Measurements from ENCODE around the gene CFAP97D2. TPM values are rescaled to one million over a fixed set of nuclear protein-coding genes. Genes with fewer than 3 reads are reported as not detected.

Gene CFAP97D2
- total RNA-seq, 1 experiment from 2014 or later = not detected

DNA sequence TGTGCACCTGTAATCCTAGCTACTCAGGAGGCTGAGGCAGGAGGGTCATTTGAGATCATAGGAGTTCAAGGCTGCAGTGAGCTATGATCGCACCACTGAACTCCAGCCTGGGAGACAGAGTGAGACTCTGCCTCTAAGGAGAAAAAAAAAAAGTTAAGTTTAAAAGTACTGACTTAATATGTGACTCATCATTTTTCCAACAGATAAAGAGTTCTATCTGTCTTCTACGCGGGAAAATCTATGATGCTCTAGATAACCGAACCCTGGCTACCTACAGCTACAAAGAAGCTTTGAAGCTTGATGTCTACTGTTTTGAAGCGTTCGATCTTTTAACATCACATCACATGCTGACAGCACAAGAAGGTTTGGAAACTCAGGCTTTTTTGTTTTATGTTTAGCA lies 62.9 kb downstream of the CFAP97D2 start:
- no peak overlapping the region for H3K4me3 Mint-ChIP-seq (ENCODE audit: unreplicated experiment)
- intact Hi-C loops (cut with micrococcal nuclease; ENCODE audit: unreplicated experiment) = no loop called here
- POLR2A ChIA-PET = no interaction called here
- Histone ChIP-seq H3K9me3 (no peaks in the 10 kb centered on the region), H3K4me3 (ENCODE audit: low read depth, low read length) (no peak overlapping the region), H3K27me3 (replicated peaks; ENCODE audit: control insufficient read depth, insufficient read depth, low read length) (no peaks in the 10 kb centered on the region), H3K4me1 (no peaks in the 10 kb centered on the region), H3K36me3 (ENCODE audit: control insufficient read depth, insufficient read depth, low read length) (peaks cover 7% of the 10 kb centered on the region)
- H3K9me3 Mint-ChIP-seq (ENCODE audit: unreplicated experiment) = no peaks in the 10 kb centered on the region
- no peak overlapping the region for H3K27ac Mint-ChIP-seq (ENCODE audit: unreplicated experiment)
- no peak for DNase-seq
- CTCF ChIA-PET = no interaction called here
- no TSS peak for BruUV-seq (replicated peaks)
- H3K36me3 Mint-ChIP-seq (ENCODE audit: insufficient read depth, unreplicated experiment) = peaks cover 83% of the 10 kb centered on the region
- H3K4me1 Mint-ChIP-seq (ENCODE audit: low read depth, unreplicated experiment) = no peaks in the 10 kb centered on the region
- no peak for TF ChIP-seq CTCF (IDR thresholded peaks at IDR 0.05; ENCODE audit: insufficient read depth in 1 of 2, low read depth in 1 of 2, low read length in 1 of 2, severe bottlenecking in 1 of 2, unreplicated experiment in 1 of 2)
- no peaks in the 10 kb centered on the region for H3K27me3 Mint-ChIP-seq (ENCODE audit: insufficient read depth, unreplicated experiment)

DNA sequence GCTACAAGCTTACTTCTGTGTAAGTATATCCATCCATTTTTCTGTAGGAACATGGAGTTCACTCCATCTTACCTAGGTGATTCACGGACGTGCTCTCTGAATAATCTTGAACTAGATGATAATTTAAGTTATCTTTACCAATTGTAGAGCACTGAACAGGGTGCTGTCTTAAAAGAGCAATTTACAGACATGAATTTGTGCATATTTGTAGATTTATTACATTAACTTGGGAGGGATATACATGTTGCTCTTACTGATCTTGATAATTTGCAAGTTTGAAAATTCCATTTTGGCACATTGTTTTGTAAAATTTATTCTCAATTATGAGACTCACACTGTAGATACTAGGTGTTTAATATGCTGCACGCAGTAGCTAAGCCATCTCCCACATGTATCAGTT lies 64.9 kb downstream of the CFAP97D2 start:
- no TSS peak for BruUV-seq (replicated peaks)
- ChIA-PET POLR2A (no interaction called here), CTCF (no interaction called here)
- intact Hi-C loops (cut with micrococcal nuclease; ENCODE audit: unreplicated experiment) = no loop called here
- no peak overlapping the region for H3K4me3 ChIP-seq (ENCODE audit: low read depth, low read length)
- no peak overlapping the region for H3K4me3 Mint-ChIP-seq (ENCODE audit: unreplicated experiment)
- H3K4me1 ChIP-seq = no peaks in the 10 kb centered on the region
- DNase-seq = no peak
- H3K36me3 Mint-ChIP-seq (ENCODE audit: insufficient read depth, unreplicated experiment) = peaks cover 84% of the 10 kb centered on the region
- peaks cover 6% of the 10 kb centered on the region for H3K36me3 ChIP-seq (ENCODE audit: control insufficient read depth, insufficient read depth, low read length)
- H3K9me3 ChIP-seq = no peaks in the 10 kb centered on the region
- no peaks in the 10 kb centered on the region for H3K27me3 ChIP-seq (replicated peaks; ENCODE audit: control insufficient read depth, insufficient read depth, low read length)
- no peak overlapping the region for H3K27ac Mint-ChIP-seq (ENCODE audit: unreplicated experiment)
- no peaks in the 10 kb centered on the region for H3K27me3 Mint-ChIP-seq (ENCODE audit: insufficient read depth, unreplicated experiment)
- no peaks in the 10 kb centered on the region for H3K4me1 Mint-ChIP-seq (ENCODE audit: low read depth, unreplicated experiment)
- no peaks in the 10 kb centered on the region for H3K9me3 Mint-ChIP-seq (ENCODE audit: unreplicated experiment)
- no peak for TF ChIP-seq CTCF (IDR thresholded peaks at IDR 0.05; ENCODE audit: insufficient read depth in 1 of 2, low read depth in 1 of 2, low read length in 1 of 2, severe bottlenecking in 1 of 2, unreplicated experiment in 1 of 2)

DNA sequence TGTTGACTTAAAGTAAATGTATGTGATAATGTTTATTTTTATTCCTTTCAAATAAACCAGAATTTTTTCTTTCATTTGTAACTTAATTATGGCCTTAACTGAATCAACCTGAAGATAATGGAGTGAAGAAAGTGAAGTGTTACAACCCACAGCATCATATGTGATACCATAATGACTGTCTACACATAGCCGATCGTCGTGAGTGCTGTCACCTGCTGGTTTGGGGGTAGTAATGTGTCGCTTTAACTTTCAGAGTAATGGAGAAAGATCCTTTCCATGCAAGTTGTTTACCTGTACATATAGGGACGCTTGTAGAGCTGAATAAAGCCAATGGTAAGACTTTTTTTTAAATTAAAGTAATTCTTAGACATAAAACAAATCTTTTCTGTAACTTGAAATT lies 65.6 kb downstream of the CFAP97D2 start:
- H3K9me3 ChIP-seq = no peaks in the 10 kb centered on the region
- no peak for DNase-seq
- no peaks in the 10 kb centered on the region for H3K27me3 ChIP-seq (replicated peaks; ENCODE audit: control insufficient read depth, insufficient read depth, low read length)
- TF ChIP-seq CTCF (IDR thresholded peaks at IDR 0.05; ENCODE audit: insufficient read depth in 1 of 2, low read depth in 1 of 2, low read length in 1 of 2, severe bottlenecking in 1 of 2, unreplicated experiment in 1 of 2) = no peak
- Mint-ChIP-seq H3K9me3 (ENCODE audit: unreplicated experiment) (no peaks in the 10 kb centered on the region), H3K27me3 (ENCODE audit: insufficient read depth, unreplicated experiment) (no peaks in the 10 kb centered on the region), H3K36me3 (ENCODE audit: insufficient read depth, unreplicated experiment) (peaks cover 83% of the 10 kb centered on the region), H3K4me1 (ENCODE audit: low read depth, unreplicated experiment) (no peaks in the 10 kb centered on the region), H3K4me3 (ENCODE audit: unreplicated experiment) (no peak overlapping the region), H3K27ac (ENCODE audit: unreplicated experiment) (no peak overlapping the region)
- H3K36me3 ChIP-seq (ENCODE audit: control insufficient read depth, insufficient read depth, low read length) = peaks cover 7% of the 10 kb centered on the region
- ChIA-PET CTCF (no interaction called here), POLR2A (no interaction called here)
- intact Hi-C loops (cut with micrococcal nuclease; ENCODE audit: unreplicated experiment) = no loop called here
- no peak overlapping the region for H3K4me3 ChIP-seq (ENCODE audit: low read depth, low read length)
- BruUV-seq (replicated peaks) = no TSS peak
- no peaks in the 10 kb centered on the region for H3K4me1 ChIP-seq
